HepG2 (cell line): ENCODE measurements around the gene ASF1B. TPM values are rescaled to one million over a fixed set of nuclear protein-coding genes. Genes with fewer than 3 reads are reported as not detected.

ENCODE experiments used
- ATAD3A ChIP-seq: sonication (generic); formaldehyde crosslinking; IDR thresholded peaks from 2 replicates; pipeline ENCODE4 v1.4.0; 2020; ENCODE audit warnings: missing genetic modification reagents
- CENPX ChIP-seq: sonication (generic); formaldehyde crosslinking; IDR thresholded peaks from 2 replicates; pipeline ENCODE4 v1.9.0; 2021; ENCODE audit warnings: mild to moderate bottlenecking, missing genetic modification reagents, moderate library complexity
- FOXA1 ChIP-seq, 2 experiments: fragments of 450-650 bp in 1 of 2; sonication (generic) in 1 of 2; formaldehyde crosslinking in 1 of 2; IDR thresholded peaks; 2 replicates each; pipeline versions ENCODE4 v1.4.0 to v1.6.1; 2016 to 2020; ENCODE audit warnings: missing genetic modification reagents in 1 of 2
- HHEX ChIP-seq: IDR thresholded peaks from 2 replicates; pipeline ENCODE4 v1.6.1; 2016; ENCODE audit warnings: control low read depth
- HNF4G ChIP-seq, 2 experiments: sonication (generic) in 1 of 2; formaldehyde crosslinking in 1 of 2; IDR thresholded peaks; 2 replicates each; pipeline versions ENCODE4 v1.4.0 to v1.6.1; 2011 to 2020; ENCODE audit warnings: borderline replicate concordance in 2 of 2, low read depth in 2 of 2, mild to moderate bottlenecking in 2 of 2, low read length in 1 of 2, missing genetic modification reagents in 1 of 2, moderate library complexity in 1 of 2
- MYPOP ChIP-seq: sonication (generic); formaldehyde crosslinking; IDR thresholded peaks from 2 replicates; pipeline ENCODE4 v1.8.1; 2023; ENCODE audit warnings: mild to moderate bottlenecking, moderate library complexity, missing genetic modification reagents
- PRDM4 ChIP-seq: sonication (generic); formaldehyde crosslinking; IDR thresholded peaks from 2 replicates; pipeline ENCODE4 v1.9.0; 2021; ENCODE audit warnings: missing genetic modification reagents, borderline replicate concordance
- RAD21 ChIP-seq: fragments of 450-650 bp; formaldehyde crosslinking; IDR thresholded peaks from 2 replicates; pipeline ENCODE4 v1.5.0; 2020; ENCODE audit warnings: mild to moderate bottlenecking
- RFX1 ChIP-seq: fragments of 450-650 bp; IDR thresholded peaks from 2 replicates; pipeline ENCODE4 v1.6.1; 2017
- SIX4 ChIP-seq: sonication (generic); formaldehyde crosslinking; IDR thresholded peaks from 2 replicates; pipeline ENCODE4 v1.4.0; 2020; ENCODE audit warnings: missing genetic modification reagents
- SKIL ChIP-seq: sonication (generic); formaldehyde crosslinking; IDR thresholded peaks from 2 replicates; pipeline ENCODE4 v1.8.0; 2022; ENCODE audit warnings: missing genetic modification reagents, mild to moderate bottlenecking, moderate library complexity, borderline replicate concordance
- SP4 ChIP-seq: sonication (generic); formaldehyde crosslinking; IDR thresholded peaks from 2 replicates; pipeline ENCODE4 v1.8.1; 2023; ENCODE audit warnings: mild to moderate bottlenecking, missing genetic modification reagents
- SRSF9 ChIP-seq: fragments of 200-400 bp; formaldehyde crosslinking; IDR thresholded peaks from 2 replicates; pipeline ENCODE4 v1.6.1; 2018; ENCODE audit warnings: borderline replicate concordance, mild to moderate bottlenecking, low read depth, low read length; ENCODE audit not compliant: insufficient read depth, poor library complexity, severe bottlenecking
- TBL1XR1 ChIP-seq: fragments of 150-350 bp; IDR thresholded peaks from 2 replicates; pipeline ENCODE4 v1.6.1; 2014; ENCODE audit warnings: borderline replicate concordance, low read length; ENCODE audit not compliant: partially characterized antibody
- TBX2 ChIP-seq: sonication (generic); formaldehyde crosslinking; IDR thresholded peaks from 2 replicates; pipeline ENCODE4 v1.5.0; 2020; ENCODE audit warnings: missing genetic modification reagents, mild to moderate bottlenecking, borderline replicate concordance
- TFAP4 ChIP-seq: sonication (generic); IDR thresholded peaks from 2 replicates; pipeline ENCODE4 v1.6.1; 2016; ENCODE audit warnings: low read depth, borderline replicate concordance
- ZKSCAN1 ChIP-seq: fragments of 150-350 bp; IDR thresholded peaks from 2 replicates; pipeline ENCODE4 v1.6.1; 2014; ENCODE audit warnings: low read length
- ZNF451 ChIP-seq: sonication (generic); formaldehyde crosslinking; IDR thresholded peaks from 2 replicates; pipeline ENCODE4 v1.5.0; 2020; ENCODE audit warnings: mild to moderate bottlenecking, missing genetic modification reagents
- ZNF563 ChIP-seq: sonication (generic); formaldehyde crosslinking; IDR thresholded peaks from 2 replicates; pipeline ENCODE4 v1.8.0; 2022; ENCODE audit warnings: mild to moderate bottlenecking, moderate library complexity, missing genetic modification reagents
- ZNF773 ChIP-seq: sonication (generic); formaldehyde crosslinking; IDR thresholded peaks from 2 replicates; pipeline ENCODE4 v1.4.0; 2020; ENCODE audit warnings: missing genetic modification reagents, borderline replicate concordance
- ZNF775 ChIP-seq: sonication (generic); formaldehyde crosslinking; IDR thresholded peaks from 2 replicates; pipeline ENCODE4 v1.4.0; 2020; ENCODE audit warnings: missing genetic modification reagents, mild to moderate bottlenecking, moderate library complexity, borderline replicate concordance
- ZNF777 ChIP-seq: sonication (generic); formaldehyde crosslinking; IDR thresholded peaks from 2 replicates; pipeline ENCODE4 v1.4.0; 2020; ENCODE audit warnings: missing genetic modification reagents
- ZSCAN21 ChIP-seq: sonication (generic); formaldehyde crosslinking; IDR thresholded peaks from 2 replicates; pipeline ENCODE4 v1.8.0; 2022; ENCODE audit warnings: mild to moderate bottlenecking, missing genetic modification reagents, moderate library complexity, borderline replicate concordance
- polyA plus RNA-seq, 8 experiments: library from polyadenylated mRNA; depleted of rRNA in 3 of 8; stranded (reverse) in 7 of 8; unstranded in 1 of 8; fragments of >200 nt; fragmentation: Illumina TruSeq in 4 of 8; extraction: Trizol in 4 of 8; gene quantifications; 2 replicates each; pipeline versions ENCODE4 v1.2.1 to v1.2.3, GENCODE V29; 2011 to 2016; ENCODE audit warnings: low read depth in 4 of 8, missing spikeins in 1 of 8, mixed read lengths in 1 of 8; ENCODE audit not compliant: insufficient read depth in 1 of 8
- total RNA-seq, 5 experiments: library from RNA; depleted of rRNA; stranded (reverse); fragments of >200 nt; fragmentation: Illumina TruSeq; extraction: Trizol; gene quantifications; 2 replicates each; pipeline ENCODE4 v1.2.3, GENCODE V29; 2016; ENCODE audit warnings: low read depth in 1 of 5

ASF1B gene
- total and polyA plus RNA-seq, 2 of the 13 experiments (the other 11 are each of a cell fraction or from before 2014, with no cell fraction given): 18.2 to 24.8 TPM

GRCh38 chr19:14089662-14090508 is 46.5 kb downstream of the ASF1B start (continued):
- TF ChIP-seq PRDM4 (no peak), SRSF9 (no peak), FOXA1 (IDR thresholded peaks at IDR 0.05) (no peak), FOXA1 (CRISPR knock-in tag; IDR thresholded peaks at IDR 0.05) (no peak), MYPOP (CRISPR knock-in tag) (0 out of 2 replicates have a peak, but pooled peaks have one; percentile 50), ZNF451 (CRISPR knock-in tag) (no peak), RAD21 (CRISPR knock-in tag) (peak; percentile 11; the same call in 1 of the 2 replicates), CENPX (CRISPR knock-in tag) (no peak), ZNF777 (CRISPR knock-in tag) (peak; percentile 86), HHEX (CRISPR knock-in tag) (no peak), ZNF563 (CRISPR knock-in tag) (no peak), SIX4 (CRISPR knock-in tag) (no peak), SP4 (CRISPR knock-in tag) (no peak), RFX1 (no peak), TFAP4 (no peak), ZKSCAN1 (no peak), TBL1XR1 (no peak), ZNF773 (CRISPR knock-in tag) (no peak), ATAD3A (CRISPR knock-in tag) (no peak), HNF4G (IDR thresholded peaks at IDR 0.05; ENCODE audit: borderline replicate concordance, low read depth, low read length) (no peak), HNF4G (CRISPR knock-in tag; IDR thresholded peaks at IDR 0.05; ENCODE audit: borderline replicate concordance, low read depth) (no peak), TBX2 (CRISPR knock-in tag) (no peak), ZNF775 (CRISPR knock-in tag) (no peak), SKIL (CRISPR knock-in tag) (no peak), ZSCAN21 (CRISPR knock-in tag) (no peak)
